HepG2 (cell line): ENCODE measurements around the gene NRDC.

Source experiments
- CHD2 ChIP-seq: IDR thresholded peaks from 2 replicates; pipeline ENCODE4 v1.6.1; 2011; ENCODE audit warnings: low read depth, low read length, improper control_type of control experiment
- EZH2 ChIP-seq: conservative IDR thresholded peaks from 2 replicates; pipeline ENCODE4 v1.6.1; 2012; ENCODE audit warnings: mild to moderate bottlenecking, low read depth, low read length, moderate library complexity
- TF ChIP-seq, protein P1 (sequence below): IDR thresholded peaks from 2 replicates; pipeline ENCODE4 v1.6.1; 2012; ENCODE audit warnings: low read length, improper control_type of control experiment
- TF ChIP-seq, protein P2 (sequence below): IDR thresholded peaks from 2 replicates; pipeline ENCODE4 v1.6.1; 2012; ENCODE audit warnings: inconsistent platforms
- TF ChIP-seq, protein P3 (sequence below): sonication (generic); formaldehyde crosslinking; IDR thresholded peaks from 2 replicates; pipeline ENCODE4 v1.5.0; 2020; ENCODE audit warnings: mild to moderate bottlenecking, missing genetic modification reagents, moderate library complexity

DNA sequence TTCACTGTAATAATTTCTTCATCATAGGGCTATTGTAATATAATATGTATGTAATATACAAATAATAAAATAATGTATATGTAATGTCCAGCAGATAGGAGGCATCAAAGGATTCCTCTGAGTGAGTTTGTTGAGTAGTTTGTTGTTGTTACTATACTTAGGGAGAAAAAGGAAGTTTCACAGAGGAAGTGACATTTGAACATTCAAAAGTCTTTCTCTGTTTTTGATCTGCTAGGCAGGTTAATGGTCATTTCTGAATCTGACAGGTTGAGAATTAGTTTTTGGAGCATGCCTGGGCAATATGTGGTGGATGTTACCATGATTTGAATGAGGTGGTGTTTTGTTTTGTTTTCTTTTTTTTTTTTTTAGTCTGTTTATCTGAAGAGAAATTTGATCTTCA is 102.1 kb downstream of the NRDC start:
- TF ChIP-seq, protein P1, sequence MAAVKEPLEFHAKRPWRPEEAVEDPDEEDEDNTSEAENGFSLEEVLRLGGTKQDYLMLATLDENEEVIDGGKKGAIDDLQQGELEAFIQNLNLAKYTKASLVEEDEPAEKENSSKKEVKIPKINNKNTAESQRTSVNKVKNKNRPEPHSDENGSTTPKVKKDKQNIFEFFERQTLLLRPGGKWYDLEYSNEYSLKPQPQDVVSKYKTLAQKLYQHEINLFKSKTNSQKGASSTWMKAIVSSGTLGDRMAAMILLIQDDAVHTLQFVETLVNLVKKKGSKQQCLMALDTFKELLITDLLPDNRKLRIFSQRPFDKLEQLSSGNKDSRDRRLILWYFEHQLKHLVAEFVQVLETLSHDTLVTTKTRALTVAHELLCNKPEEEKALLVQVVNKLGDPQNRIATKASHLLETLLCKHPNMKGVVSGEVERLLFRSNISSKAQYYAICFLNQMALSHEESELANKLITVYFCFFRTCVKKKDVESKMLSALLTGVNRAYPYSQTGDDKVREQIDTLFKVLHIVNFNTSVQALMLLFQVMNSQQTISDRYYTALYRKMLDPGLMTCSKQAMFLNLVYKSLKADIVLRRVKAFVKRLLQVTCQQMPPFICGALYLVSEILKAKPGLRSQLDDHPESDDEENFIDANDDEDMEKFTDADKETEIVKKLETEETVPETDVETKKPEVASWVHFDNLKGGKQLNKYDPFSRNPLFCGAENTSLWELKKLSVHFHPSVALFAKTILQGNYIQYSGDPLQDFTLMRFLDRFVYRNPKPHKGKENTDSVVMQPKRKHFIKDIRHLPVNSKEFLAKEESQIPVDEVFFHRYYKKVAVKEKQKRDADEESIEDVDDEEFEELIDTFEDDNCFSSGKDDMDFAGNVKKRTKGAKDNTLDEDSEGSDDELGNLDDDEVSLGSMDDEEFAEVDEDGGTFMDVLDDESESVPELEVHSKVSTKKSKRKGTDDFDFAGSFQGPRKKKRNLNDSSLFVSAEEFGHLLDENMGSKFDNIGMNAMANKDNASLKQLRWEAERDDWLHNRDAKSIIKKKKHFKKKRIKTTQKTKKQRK, result no peak
- TF ChIP-seq EZH2 (no peak), CHD2 (no peak)
- TF ChIP-seq, protein P2, sequence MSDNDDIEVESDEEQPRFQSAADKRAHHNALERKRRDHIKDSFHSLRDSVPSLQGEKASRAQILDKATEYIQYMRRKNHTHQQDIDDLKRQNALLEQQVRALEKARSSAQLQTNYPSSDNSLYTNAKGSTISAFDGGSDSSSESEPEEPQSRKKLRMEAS, result no peak
- TF ChIP-seq, protein P3, sequence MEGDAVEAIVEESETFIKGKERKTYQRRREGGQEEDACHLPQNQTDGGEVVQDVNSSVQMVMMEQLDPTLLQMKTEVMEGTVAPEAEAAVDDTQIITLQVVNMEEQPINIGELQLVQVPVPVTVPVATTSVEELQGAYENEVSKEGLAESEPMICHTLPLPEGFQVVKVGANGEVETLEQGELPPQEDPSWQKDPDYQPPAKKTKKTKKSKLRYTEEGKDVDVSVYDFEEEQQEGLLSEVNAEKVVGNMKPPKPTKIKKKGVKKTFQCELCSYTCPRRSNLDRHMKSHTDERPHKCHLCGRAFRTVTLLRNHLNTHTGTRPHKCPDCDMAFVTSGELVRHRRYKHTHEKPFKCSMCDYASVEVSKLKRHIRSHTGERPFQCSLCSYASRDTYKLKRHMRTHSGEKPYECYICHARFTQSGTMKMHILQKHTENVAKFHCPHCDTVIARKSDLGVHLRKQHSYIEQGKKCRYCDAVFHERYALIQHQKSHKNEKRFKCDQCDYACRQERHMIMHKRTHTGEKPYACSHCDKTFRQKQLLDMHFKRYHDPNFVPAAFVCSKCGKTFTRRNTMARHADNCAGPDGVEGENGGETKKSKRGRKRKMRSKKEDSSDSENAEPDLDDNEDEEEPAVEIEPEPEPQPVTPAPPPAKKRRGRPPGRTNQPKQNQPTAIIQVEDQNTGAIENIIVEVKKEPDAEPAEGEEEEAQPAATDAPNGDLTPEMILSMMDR (CRISPR knock-in tag), result no peak
